Measurements from ENCODE around the gene PDE1A.

Gene PDE1A

DNA sequence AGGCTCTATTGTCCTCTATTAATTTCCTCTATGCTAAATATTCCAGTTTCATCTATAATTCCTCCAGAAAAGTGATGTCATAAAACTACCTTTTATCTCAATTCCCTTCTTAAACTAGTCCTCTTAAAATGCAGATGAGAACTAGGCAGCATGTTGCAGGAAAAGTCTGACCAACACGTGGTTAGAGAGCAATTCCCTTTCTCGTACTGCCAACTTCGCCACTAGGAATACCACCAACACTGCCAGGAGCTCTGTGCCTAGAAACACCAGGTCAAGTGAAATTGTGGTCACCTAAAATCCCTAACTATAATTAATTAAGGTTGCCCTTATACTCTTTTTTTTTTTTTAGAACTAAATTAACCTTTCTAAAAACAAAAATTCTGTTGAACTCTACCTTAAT, 313.5 kb downstream of the PDE1A start:
- no peak for DNase-seq

- no peak for DNase-seq
Observed at GRCh38 chr2:182110347-182110746, 316.5 kb downstream of the PDE1A start.

- no peak for DNase-seq
Observed at GRCh38 chr2:182103526-182103925, 323.3 kb downstream of the PDE1A start.

DNA sequence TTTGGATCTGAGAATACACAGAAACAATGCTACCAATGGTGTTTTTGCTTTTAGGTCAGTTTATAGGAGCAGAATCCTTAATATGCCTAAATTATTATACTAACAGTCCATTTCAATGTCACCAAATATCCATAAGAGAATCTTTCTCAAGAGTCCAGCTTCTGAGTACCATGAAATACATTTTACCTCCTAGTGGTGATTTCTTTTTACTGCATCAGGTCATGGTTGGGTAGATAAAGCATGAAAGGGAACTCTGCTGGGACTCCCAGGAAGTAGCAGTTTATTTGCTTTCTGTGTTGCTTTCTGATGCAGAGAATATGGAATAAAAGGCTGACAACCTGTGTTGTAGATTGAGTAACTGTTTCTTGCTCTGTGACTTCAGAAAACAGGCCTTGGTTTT, 325.6 kb downstream of the PDE1A start:
- no peak for DNase-seq

DNA sequence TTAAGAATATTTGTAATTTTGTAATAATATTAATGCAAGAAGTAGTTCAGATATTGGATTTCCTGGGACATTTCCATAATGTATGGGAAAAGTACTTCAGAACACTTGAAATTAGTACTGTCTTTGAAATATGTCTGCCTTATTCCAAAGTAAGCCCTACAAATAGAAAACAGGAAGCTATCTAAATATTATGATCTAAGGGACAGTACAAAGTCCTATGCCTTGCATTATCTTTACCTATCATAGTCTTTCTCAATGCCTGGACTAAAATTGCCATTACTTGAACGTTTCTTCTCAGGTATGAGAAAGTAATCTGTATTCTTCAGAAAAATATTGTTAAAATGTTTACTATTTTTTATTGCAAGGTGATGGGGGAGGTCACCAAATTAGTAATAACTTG, 328.2 kb downstream of the PDE1A start:
- no peak for DNase-seq

- no peak for DNase-seq
Observed at GRCh38 chr2:182097571-182098164, 329.2 kb downstream of the PDE1A start.

DNA sequence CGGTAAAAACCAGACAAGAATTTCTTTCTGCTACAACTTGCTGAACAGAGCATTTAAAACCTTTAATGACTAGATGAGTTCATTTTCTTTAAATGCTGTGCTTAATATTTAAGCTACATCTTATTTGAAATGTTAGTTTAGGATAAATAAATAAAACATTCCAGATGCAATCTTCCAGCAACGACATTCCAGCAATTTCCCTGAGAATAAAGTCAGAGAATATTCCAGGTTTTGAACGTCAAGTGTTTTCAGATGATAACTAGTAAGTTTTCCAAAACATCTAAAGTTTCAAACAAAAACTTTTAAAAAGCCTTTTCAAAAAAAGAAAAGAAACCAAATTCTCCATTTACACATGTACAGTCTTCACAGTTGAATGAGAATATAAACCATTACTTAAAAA, 336.4 kb downstream of the PDE1A start:
- no peak for DNase-seq

All from bone marrow (tissue), 2 donors.